GM23248 (cell line): ENCODE measurements around the gene FNDC3B.

Experiments
- EZH2 ChIP-seq: fragments of 200-600 bp; sonication (generic); IDR thresholded peaks from 2 replicates; pipeline ENCODE4 v1.6.1; 2018; ENCODE audit warnings: antibody characterized with exemption, mild to moderate bottlenecking; ENCODE audit not compliant: insufficient read depth, poor library complexity, severe bottlenecking
- EZH2phosphoT487 ChIP-seq: fragments of 200-600 bp; sonication (generic); IDR thresholded peaks from 2 replicates; pipeline ENCODE4 v1.6.1; 2018; ENCODE audit warnings: antibody characterized with exemption, moderate library complexity, mild to moderate bottlenecking, low read depth; ENCODE audit not compliant: insufficient read depth

DNA sequence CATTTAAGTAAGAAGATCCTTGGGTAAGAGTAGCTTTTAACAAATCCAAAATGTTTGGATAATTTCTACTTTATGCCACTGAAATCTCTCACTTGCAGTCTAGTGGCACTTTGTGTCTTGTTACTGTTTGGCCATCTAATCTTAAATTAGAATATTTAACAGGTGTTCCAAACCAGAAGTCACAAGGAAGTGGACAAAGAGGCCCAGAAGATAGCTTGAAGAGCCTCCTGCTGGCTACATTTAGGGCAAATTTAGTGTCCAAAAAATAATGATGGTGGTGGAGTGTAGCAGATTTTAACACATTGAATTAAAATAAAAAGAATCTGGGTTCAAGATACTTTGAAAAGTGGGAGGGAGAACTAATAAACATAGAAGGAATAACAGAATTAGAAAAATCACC, 236.7 kb downstream of the FNDC3B start:
- TF ChIP-seq EZH2 (no peak), EZH2phosphoT487 (no peak)
